ENCODE data around the gene SLIT3.

Gene SLIT3

GRCh38 chr5:168669668-168670378 is 631.1 kb downstream of the SLIT3 start:
- in situ Hi-C loops (cut with HindIII; ENCODE audit: low pct_ligation_motif_present, low sequenced_read_pairs) = no loop called here
- no peak overlapping the region for H3K27ac ChIP-seq
- no peaks in the 10 kb centered on the region for H3K27me3 ChIP-seq (replicated peaks)
- H3K36me3 ChIP-seq (replicated peaks) = no peaks in the 10 kb centered on the region
- no peak overlapping the region for H3K4me3 ChIP-seq (ENCODE audit: low read depth, low read length)
- no peak for TF ChIP-seq CTCF (IDR thresholded peaks at IDR 0.05; ENCODE audit: low read depth, low read length, missing control alignments)
- no peak for DNase-seq

- in situ Hi-C loops (cut with HindIII; ENCODE audit: low pct_ligation_motif_present, low sequenced_read_pairs) = no loop called here
- H3K27me3 ChIP-seq (replicated peaks) = no peaks in the 10 kb centered on the region
- no peak for TF ChIP-seq CTCF (IDR thresholded peaks at IDR 0.05; ENCODE audit: low read depth, low read length, missing control alignments)
- no peaks in the 10 kb centered on the region for H3K36me3 ChIP-seq (replicated peaks)
- no peak overlapping the region for H3K4me3 ChIP-seq (ENCODE audit: low read depth, low read length)
- H3K27ac ChIP-seq = no peak overlapping the region
- no peak for DNase-seq
These were observed 631.8 kb downstream of the SLIT3 start for GRCh38 chr5:168669156-168669555.

GRCh38 chr5:168668078-168668477 is 632.9 kb downstream of the SLIT3 start:
- TF ChIP-seq CTCF (IDR thresholded peaks at IDR 0.05; ENCODE audit: low read depth, low read length, missing control alignments) = no peak
- Histone ChIP-seq H3K27me3 (replicated peaks) (no peaks in the 10 kb centered on the region), H3K27ac (no peak overlapping the region), H3K36me3 (replicated peaks) (no peaks in the 10 kb centered on the region), H3K4me3 (ENCODE audit: low read depth, low read length) (no peak overlapping the region)
- no peak for DNase-seq
- in situ Hi-C loops (cut with HindIII; ENCODE audit: low pct_ligation_motif_present, low sequenced_read_pairs) = no loop called here

- no peak for DNase-seq
- no peaks in the 10 kb centered on the region for H3K27me3 ChIP-seq (replicated peaks)
- no peak overlapping the region for H3K4me3 ChIP-seq (ENCODE audit: low read depth, low read length)
- H3K36me3 ChIP-seq (replicated peaks) = no peaks in the 10 kb centered on the region
- no peak for TF ChIP-seq CTCF (IDR thresholded peaks at IDR 0.05; ENCODE audit: low read depth, low read length, missing control alignments)
- no peak overlapping the region for H3K27ac ChIP-seq
- in situ Hi-C loops (cut with HindIII; ENCODE audit: low pct_ligation_motif_present, low sequenced_read_pairs) = no loop called here
These were observed 633.6 kb downstream of the SLIT3 start for GRCh38 chr5:168667301-168667840.

- no peak for TF ChIP-seq CTCF (IDR thresholded peaks at IDR 0.05; ENCODE audit: low read depth, low read length, missing control alignments)
- Histone ChIP-seq H3K27me3 (replicated peaks) (no peaks in the 10 kb centered on the region), H3K36me3 (replicated peaks) (no peaks in the 10 kb centered on the region), H3K4me3 (ENCODE audit: low read depth, low read length) (no peak overlapping the region), H3K27ac (no peak overlapping the region)
- in situ Hi-C loops (cut with HindIII; ENCODE audit: low pct_ligation_motif_present, low sequenced_read_pairs) = no loop called here
- DNase-seq = no peak
These were observed 634.6 kb downstream of the SLIT3 start for GRCh38 chr5:168666356-168666755.
